DLD1 (cell line): ENCODE results near the gene SRP9.
"Not testable (repeated sequence)": the region's sequence is repeated elsewhere in the genome, so short reads cannot be mapped to it uniquely, and the experiment has no call there.

Source experiments
- in situ Hi-C: cut with HindIII; loops from 2 replicates; pipeline ENCODE4 v1.10.0; 2017; ENCODE audit warnings: low sequenced_read_pairs

Gene SRP9

GRCh38 chr1:225812488-225813213, 35.0 kb downstream of the SRP9 start:
- in situ Hi-C loops, result no loop called here

DNA sequence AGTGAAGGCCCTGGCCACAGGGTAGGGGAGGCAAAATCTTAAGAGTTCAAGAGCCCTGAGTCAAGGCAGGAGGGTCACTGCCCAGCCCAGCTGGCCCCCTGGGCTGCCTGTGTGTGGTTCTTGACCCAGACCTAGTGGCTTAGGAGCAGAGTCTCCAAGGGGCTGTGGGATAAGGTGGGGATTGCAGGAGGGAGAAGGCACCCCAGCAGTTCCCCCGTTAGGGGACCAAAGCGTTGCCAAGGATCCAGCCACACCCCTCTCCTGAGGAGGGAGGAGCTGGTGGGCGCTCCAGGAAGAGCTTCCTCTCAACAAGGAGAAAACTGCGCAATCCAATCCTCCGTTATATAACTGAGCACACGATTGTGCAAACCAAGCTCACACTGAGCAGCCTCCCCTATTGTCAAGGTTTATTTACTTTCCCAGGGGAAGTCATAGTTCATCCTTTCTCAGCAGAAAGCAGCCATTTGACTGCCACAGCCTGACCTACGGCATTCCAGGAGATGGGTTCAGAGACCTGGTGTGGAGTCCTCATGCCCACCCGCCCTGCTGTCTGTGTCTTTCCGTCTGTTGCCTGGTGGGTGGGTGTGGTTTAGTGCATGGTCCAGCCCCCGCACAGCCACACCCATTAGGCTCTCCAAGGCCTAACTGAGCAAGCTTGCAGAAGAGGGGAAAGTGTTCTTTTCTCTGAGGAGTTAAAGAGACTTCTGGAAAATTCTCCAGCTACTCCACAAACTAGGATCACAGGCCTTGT, 35.8 kb downstream of the SRP9 start:
- in situ Hi-C loops, result no loop called here

GRCh38 chr1:225814381-225814780, 36.8 kb downstream of the SRP9 start:
- in situ Hi-C loops, result no loop called here

DNA sequence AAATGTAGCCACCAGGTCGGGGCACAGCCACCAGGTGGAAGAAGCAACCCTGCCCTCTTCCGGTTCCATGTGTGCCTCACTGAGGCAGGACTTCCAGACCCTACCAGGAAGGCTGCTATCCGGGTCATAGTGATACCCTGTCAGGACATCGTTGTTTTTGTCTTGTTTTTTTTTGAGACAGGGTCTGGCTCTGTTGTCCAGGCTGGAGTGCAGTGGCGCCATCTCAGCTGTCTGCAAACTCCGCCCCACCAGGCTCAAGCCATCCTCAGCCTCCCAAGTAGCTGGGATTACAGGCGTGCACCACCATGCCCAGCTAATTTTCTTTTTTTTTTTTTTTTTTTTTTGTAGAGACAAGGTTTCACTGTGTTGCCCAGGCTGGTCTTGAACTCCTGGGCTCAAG, 37.5 kb downstream of the SRP9 start:
- in situ Hi-C loops, result not testable (repeated sequence)

DNA sequence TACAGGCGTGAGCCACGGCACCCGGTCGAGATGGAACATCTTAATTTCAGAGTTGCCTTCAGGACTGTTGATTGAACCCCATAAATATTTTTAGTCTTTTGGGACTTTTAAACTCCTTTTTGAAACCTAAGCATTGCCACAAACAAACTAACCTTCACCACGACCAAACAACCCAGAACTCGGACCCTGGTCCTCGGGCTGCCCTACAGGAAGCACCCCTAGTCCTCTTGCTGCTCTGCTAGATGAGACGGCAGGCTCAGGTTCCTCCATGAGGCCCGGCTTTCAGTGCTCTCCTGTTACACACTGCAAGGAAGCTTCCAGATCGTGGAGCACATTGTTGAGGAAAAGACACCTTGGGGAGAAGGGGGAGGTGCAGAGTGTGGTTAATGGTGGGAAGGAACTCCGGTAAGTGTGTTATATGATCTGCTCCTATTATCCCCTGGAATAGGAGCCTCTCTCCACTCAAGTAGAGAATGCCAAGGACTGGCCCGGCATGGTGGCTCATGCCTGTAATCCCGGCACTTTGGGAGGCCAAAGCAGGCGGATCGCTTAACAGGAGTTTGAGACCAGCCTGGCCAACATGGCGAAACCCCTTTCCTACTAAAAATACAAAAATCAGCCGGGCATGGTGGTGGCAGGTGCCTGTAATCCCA, 38.0 kb downstream of the SRP9 start:
- in situ Hi-C loops, result no loop called here

GRCh38 chr1:225816643-225817538, 39.3 kb downstream of the SRP9 start:
- in situ Hi-C loops, result no loop called here

DNA sequence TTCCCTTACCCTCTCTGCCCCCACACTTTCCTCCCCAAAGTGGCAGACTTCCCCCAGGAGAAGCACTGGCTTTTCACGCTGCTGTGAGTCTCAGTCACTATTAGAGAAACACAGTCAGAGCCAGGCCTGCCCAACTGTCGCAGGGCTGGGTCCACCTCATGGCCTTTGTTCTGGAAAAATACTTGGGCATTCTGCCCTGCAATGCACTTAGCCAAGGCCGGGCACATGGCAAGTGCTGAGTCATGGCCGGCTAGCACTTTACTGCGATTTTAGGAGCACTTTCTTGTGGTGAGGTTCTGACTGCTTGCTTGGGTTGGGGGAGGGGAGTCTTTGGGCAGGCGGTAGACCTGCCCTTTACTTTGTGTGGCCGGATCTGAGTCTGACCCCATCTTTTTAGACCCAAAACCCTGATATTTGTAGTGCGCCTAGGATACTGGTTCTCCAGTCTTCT, 40.0 kb downstream of the SRP9 start:
- in situ Hi-C loops, result no loop called here

DNA sequence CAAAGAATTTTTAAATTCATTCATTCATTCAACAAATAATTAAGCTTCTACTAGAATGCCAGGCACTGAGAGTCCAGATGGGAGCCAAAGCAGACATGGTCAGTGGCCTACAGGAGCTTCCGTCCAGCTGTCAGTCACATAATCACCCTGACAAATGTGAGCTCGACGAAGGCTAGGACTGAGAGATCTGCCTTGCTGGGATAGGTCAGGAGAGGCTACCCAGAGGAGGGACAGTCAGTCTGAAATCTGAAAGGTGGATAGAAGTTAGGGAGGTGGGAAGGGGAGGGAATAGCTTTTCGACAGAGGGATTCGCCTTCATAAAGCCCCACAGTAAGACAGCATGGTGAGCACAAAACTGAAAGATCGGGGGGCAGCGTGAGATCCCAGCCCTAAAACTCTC, 40.6 kb downstream of the SRP9 start:
- in situ Hi-C loops, result no loop called here

GRCh38 chr1:225819346-225820192, 41.9 kb downstream of the SRP9 start:
- in situ Hi-C loops, result no loop called here

- in situ Hi-C loops, result no loop called here
Observed at GRCh38 chr1:225820522-225821120, 43.0 kb downstream of the SRP9 start.

GRCh38 chr1:225822655-225823403, 45.2 kb downstream of the SRP9 start:
- in situ Hi-C loops, result no loop called here

- in situ Hi-C loops, result no loop called here
Observed at GRCh38 chr1:225823811-225824261, 46.2 kb downstream of the SRP9 start.

DNA sequence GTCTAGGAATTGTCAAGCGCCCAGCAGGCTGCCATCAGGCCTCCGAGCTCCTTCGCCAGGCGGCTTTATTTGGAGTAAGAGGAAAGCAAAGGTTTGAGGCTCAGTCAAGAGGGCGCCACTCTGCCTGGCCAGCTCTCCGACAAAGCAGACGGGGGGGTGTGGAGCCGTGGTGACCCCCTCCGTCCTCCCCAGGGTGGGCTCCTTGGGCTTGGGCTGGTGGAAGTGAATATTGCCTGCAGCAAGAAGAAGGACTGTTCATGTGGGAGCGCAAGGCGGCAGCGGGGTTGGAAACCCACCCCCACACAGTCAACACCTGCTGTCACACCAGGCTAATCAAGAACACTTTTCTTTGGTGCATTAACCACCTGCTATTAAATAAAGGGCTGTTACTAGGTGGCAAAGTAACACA, 46.9 kb downstream of the SRP9 start:
- in situ Hi-C loops, result no loop called here

GRCh38 chr1:225825078-225825477, 47.5 kb downstream of the SRP9 start:
- in situ Hi-C loops, result no loop called here

- in situ Hi-C loops, result no loop called here
Observed at GRCh38 chr1:225825607-225826007, 48.0 kb downstream of the SRP9 start.

- in situ Hi-C loops, result no loop called here
Observed at GRCh38 chr1:225827076-225827475, 49.5 kb downstream of the SRP9 start.

- in situ Hi-C loops, result no loop called here
Observed at GRCh38 chr1:225828706-225829345, 51.2 kb downstream of the SRP9 start.

DNA sequence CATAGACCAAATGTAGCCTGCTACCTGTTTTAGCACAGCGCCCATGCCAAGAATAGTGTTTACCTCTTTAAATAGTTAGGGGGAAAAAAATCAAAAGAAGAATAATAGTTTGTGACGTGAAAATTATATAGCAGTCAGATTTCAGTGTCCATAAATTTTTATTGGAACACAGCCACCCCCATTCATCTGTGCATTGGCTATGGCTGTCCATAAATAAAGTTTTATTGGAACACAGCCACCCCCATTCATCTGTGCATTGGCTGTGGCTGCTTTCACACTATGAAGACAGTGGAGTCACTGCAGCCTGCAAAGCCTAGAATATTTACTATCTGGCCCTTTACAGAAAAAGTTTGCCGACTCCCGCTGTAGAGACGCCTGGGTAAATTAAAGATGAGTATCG, 53.2 kb downstream of the SRP9 start:
- in situ Hi-C loops, result no loop called here
